ENCODE measurements around the gene TMEM86B.
A peak's percentile ranks its signal among the peaks of the same experiment; 100 is the strongest.
"Not testable (repeated sequence)": the region's sequence is repeated elsewhere in the genome, so short reads cannot be mapped to it uniquely, and the experiment has no call there.

The TMEM86B gene

GRCh38 chr19:55240713-55241020, 12.1 kb upstream of the TMEM86B start:
- no peak for DNase-seq

GRCh38 chr19:55239004-55239403, 10.4 kb upstream of the TMEM86B start:
- DNase-seq = no peak

DNA sequence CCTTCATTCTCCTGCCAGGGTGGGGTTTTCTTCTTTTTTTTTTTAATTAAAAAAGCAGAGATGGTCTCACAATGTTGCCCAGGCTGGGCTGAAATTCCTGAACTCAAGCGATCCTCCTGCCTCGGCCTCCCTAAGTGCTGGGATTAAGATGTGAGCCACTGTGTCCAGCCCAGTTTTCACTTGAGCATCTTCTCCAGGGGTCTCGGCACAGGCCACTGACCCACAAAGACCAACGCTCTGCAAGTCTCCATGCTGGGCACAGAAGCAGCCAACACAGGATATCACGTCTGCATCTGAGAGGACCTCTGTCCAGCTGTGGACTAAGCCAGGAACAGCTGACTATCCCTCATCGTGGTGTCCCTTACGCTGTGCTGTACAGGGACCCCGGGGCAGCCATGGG, 9.5 kb upstream of the TMEM86B start:
- no peak for DNase-seq

- no peak for DNase-seq
Measured at GRCh38 chr19:55232986-55233385, 4.4 kb upstream of the TMEM86B start.

- no peak for DNase-seq
Measured at GRCh38 chr19:55232286-55232602, 3.7 kb upstream of the TMEM86B start.

GRCh38 chr19:55231391-55232285, 3.1 kb upstream of the TMEM86B start:
- no peak for DNase-seq

DNA sequence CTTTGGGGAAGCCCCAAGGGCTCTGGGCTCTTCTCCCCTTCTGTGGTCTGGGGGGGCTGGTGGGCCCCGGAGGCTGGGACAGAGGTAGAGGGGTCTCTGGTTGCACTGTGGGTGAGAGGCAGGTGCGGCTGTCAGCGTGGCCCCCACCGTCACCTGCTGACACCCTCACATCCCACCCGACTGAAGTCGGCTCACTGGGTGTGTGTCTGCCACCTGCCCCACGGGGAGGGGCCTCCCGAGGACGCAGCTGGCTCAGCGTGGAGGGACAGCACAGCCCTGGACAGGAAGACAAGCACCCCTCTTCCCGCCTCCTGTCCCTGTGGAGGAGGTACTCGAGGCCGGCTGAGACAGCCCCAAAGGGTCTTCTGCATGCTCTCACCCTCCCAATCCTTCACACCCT, 2.2 kb upstream of the TMEM86B start:
- DNase-seq = no peak

GRCh38 chr19:55230329-55230728, 1.8 kb upstream of the TMEM86B start:
- no peak for DNase-seq

GRCh38 chr19:55229789-55230182, 1.2 kb upstream of the TMEM86B start:
- no peak for DNase-seq

DNA sequence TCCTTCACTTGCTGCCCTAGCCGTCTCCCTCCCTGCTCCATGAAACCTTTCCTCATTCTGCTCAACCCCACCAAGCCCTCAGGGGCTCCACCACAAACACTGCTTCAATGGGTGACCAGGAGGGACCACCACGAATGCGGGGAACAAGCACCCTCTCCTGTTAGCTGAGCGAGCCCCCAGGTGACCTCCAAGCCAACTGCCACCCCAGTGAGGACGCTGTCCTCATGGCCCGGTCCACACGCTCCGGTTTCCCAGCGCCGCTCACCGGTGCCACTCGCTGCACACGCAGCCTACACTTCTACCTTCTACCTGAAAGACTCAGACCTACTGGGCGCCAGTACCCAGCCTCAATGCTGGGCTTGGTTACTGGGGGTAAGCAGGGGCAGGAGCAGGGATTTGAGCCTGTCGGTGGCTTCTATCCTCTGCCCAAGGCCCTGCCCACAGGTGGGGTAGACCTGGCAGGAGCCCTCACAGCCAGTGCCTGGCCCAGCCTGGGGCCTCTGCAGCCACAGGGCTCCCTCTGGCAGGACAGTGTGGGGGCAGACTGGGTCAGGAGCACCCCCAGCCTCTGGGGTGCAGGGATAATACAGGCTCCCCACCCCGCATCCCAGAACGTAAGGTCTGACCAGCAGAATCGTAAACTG, 704 bp upstream of the TMEM86B start:
- DNase-seq = no peak

DNA sequence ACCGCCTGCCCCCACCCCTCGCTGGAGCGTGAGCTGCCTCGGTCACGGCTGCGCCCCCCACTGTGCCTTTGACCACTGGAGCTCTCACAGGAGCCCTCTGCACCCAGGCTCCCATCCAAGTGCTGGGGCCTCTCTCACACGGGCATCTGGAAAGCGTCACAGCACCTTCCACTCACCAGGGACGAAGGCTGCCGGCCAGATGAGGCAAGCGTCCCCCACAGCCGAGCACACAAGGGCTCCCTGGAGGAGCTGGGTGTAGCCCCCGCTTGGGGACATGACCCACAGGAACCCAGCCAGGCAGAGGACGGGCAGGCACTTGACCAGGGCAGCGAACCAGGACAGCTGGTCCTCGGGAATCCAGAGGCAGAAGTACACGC, 560 bp downstream of the TMEM86B start:
- no peak for DNase-seq

GRCh38 chr19:55227241-55228014, 1.1 kb downstream of the TMEM86B start:
- no peak for DNase-seq

- DNase-seq = no peak
Measured at GRCh38 chr19:55226788-55227187, 1.8 kb downstream of the TMEM86B start.

- DNase-seq = no peak
Measured at GRCh38 chr19:55226273-55226672, 2.3 kb downstream of the TMEM86B start.

- DNase-seq = peak in 1 of 2 experiments; percentile 14
Measured at GRCh38 chr19:55225415-55225958, 3.1 kb downstream of the TMEM86B start.

- DNase-seq = not testable (repeated sequence)
Measured at GRCh38 chr19:55224679-55225414, 3.7 kb downstream of the TMEM86B start.

DNA sequence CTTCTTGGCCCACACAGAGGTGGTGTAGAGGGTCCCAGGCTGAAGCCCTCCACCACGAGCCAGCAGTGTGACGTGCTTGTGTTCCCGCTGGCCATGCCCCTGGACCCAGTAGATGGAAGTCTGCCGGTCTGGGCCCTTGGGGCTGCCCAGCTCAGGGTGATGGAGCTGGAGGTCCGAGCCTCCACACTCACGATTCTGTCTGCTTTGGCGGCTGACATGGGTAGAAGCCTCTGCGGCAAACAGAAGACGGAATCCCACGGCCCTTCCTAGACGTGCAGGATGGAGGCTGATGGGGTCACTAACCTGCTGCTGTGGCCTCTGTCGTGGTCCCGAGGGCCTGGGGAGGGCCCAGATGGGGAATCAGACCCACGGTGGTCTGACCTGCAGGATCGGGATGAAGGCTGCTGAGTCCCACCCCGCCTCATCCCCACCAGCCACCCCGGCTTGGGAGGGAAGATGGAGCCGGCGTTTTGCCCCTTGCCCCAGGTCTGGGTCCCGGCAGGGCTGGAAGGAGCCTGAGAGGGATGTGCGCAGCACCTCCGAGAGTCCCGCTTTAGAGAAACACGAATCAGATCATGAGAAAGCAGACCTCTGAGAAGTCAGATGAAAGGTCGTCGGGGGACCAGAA, 4.4 kb downstream of the TMEM86B start:
- DNase-seq = no peak

- no peak for DNase-seq
Measured at GRCh38 chr19:55223291-55224037, 5.1 kb downstream of the TMEM86B start.

GRCh38 chr19:55220525-55220924, 8.0 kb downstream of the TMEM86B start:
- DNase-seq = no peak

- peak; percentile 66 to 67 for DNase-seq
Measured at GRCh38 chr19:55216461-55217198, 11.9 kb downstream of the TMEM86B start.

DNA sequence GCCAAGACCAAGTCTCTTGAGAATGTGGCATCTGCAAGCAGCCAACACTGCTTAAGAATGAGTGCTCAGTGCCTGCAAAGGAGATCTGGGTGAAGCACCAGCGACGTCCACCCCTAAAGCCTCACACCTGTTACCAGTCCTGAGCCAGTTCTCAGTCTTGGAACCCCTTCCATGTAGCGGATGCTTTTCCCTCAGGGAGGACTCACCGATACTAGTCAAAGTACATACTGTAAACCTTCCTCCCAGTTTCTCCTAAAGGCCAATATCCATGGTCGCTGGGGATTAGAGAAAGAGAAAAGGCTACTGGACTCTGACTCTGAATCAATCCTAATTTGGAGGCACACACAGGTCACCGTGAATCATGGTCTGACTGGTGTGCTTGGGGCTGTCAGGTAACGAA, 15.0 kb downstream of the TMEM86B start:
- no peak for DNase-seq

Data from AML-193 (cell line).